Measurements from ENCODE around the gene GSDMA. TPM values are rescaled to one million over a fixed set of nuclear protein-coding genes. Genes with fewer than 3 reads are reported as not detected.

GSDMA gene
- total and polyA plus RNA-seq, 10 of the 15 experiments (the other 5 are each of a cell fraction or from before 2014, with no cell fraction given): 0.04 to 0.11 TPM; not detected in 8

DNA sequence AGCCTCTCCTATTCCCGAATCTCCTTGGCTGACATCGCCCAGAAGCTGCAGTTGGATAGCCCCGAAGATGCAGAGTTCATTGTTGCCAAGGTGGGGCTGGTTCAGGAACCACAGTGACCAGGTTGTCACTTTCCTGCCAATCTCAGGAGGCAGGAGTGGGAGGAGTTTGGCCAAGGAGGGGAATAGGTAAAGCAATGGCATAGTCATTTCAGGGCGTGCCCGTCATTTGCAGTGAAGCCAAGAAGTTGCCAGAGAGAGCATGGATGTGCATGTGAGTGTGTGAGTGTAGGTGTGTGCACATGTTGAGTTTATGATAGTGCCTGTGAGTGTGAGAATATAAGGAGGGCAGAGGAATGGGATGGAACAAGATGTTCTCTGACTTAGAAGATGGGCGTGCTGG, 32.6 kb downstream of the GSDMA start:
- ChIA-PET CTCF (interaction anchor here (1.5 kb wide), 1 partner anchor 9 kb away, joined by 4 read pairs; no protein-coding TSS in a partner anchor), SMC1A (ENCODE audit: uncharacterized antibody, unreplicated experiment) (no interaction called here), POLR2A (no interaction called here), RAD21 (ENCODE audit: unreplicated experiment) (no interaction called here)
- Histone ChIP-seq H3K36me3 (ENCODE audit: control insufficient read depth in 2 of 2, insufficient read depth in 2 of 2, low read length in 1 of 2) (peaks cover 34 to 48% of the 10 kb centered on the region in 2 experiments), H3K4me2 (ENCODE audit: control insufficient read depth, insufficient read depth) (no peak overlapping the region), H3K27ac (ENCODE audit: control insufficient read depth, insufficient read depth) (no peak overlapping the region), H4K20me1 (ENCODE audit: control insufficient read depth, insufficient read depth) (no peaks in the 10 kb centered on the region), H3K9me3 (replicated peaks; ENCODE audit: control insufficient read depth, insufficient read depth, low read length) (no peaks in the 10 kb centered on the region), H3K4me1 (ENCODE audit: control insufficient read depth, insufficient read depth, low read length) (no peaks in the 10 kb centered on the region), H3K4me3 (no peak overlapping the region), H3K79me2 (ENCODE audit: control insufficient read depth, insufficient read depth, low read length) (no peaks in the 10 kb centered on the region), H3K27me3 (replicated peaks in 1 of 2; ENCODE audit: control insufficient read depth in 2 of 2, insufficient read depth in 2 of 2, low read length in 1 of 2) (no peaks in the 10 kb centered on the region), H3K9ac (ENCODE audit: control insufficient read depth, insufficient read depth, low read length) (no peak overlapping the region), H2AFZ (ENCODE audit: control insufficient read depth, low read depth, low read length) (no peak overlapping the region)
- in situ Hi-C loops (cut with MboI) (no loop called here), intact Hi-C loops (cut with micrococcal nuclease; ENCODE audit: unreplicated experiment) (no loop called here)
- 96% methylated on average over 6 of the region's 6 CpGs for WGBS (ENCODE audit: insufficient coverage, insufficient replicate concordance, low lambda C conversion rate, missing lambda C conversion rate)
- TF ChIP-seq BRCA1 (IDR thresholded peaks at IDR 0.05; ENCODE audit: low read depth, low read length): no peak
- TF ChIP-seq TAF1 (IDR thresholded peaks at IDR 0.05; ENCODE audit: borderline replicate concordance, low read depth, low read length): no peak
- TF ChIP-seq CBFB (IDR thresholded peaks at IDR 0.05; ENCODE audit: low read depth): no peak
- TF ChIP-seq, protein P1, sequence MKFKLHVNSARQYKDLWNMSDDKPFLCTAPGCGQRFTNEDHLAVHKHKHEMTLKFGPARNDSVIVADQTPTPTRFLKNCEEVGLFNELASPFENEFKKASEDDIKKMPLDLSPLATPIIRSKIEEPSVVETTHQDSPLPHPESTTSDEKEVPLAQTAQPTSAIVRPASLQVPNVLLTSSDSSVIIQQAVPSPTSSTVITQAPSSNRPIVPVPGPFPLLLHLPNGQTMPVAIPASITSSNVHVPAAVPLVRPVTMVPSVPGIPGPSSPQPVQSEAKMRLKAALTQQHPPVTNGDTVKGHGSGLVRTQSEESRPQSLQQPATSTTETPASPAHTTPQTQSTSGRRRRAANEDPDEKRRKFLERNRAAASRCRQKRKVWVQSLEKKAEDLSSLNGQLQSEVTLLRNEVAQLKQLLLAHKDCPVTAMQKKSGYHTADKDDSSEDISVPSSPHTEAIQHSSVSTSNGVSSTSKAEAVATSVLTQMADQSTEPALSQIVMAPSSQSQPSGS (IDR thresholded peaks at IDR 0.05; ENCODE audit: low read length): no peak
- no peak for TF ChIP-seq KDM1A (IDR thresholded peaks at IDR 0.05; ENCODE audit: borderline replicate concordance)
- TF ChIP-seq ZNF274 (IDR thresholded peaks at IDR 0.05; ENCODE audit: insufficient read depth, insufficient read length): no peak
- TF ChIP-seq, protein P2, sequence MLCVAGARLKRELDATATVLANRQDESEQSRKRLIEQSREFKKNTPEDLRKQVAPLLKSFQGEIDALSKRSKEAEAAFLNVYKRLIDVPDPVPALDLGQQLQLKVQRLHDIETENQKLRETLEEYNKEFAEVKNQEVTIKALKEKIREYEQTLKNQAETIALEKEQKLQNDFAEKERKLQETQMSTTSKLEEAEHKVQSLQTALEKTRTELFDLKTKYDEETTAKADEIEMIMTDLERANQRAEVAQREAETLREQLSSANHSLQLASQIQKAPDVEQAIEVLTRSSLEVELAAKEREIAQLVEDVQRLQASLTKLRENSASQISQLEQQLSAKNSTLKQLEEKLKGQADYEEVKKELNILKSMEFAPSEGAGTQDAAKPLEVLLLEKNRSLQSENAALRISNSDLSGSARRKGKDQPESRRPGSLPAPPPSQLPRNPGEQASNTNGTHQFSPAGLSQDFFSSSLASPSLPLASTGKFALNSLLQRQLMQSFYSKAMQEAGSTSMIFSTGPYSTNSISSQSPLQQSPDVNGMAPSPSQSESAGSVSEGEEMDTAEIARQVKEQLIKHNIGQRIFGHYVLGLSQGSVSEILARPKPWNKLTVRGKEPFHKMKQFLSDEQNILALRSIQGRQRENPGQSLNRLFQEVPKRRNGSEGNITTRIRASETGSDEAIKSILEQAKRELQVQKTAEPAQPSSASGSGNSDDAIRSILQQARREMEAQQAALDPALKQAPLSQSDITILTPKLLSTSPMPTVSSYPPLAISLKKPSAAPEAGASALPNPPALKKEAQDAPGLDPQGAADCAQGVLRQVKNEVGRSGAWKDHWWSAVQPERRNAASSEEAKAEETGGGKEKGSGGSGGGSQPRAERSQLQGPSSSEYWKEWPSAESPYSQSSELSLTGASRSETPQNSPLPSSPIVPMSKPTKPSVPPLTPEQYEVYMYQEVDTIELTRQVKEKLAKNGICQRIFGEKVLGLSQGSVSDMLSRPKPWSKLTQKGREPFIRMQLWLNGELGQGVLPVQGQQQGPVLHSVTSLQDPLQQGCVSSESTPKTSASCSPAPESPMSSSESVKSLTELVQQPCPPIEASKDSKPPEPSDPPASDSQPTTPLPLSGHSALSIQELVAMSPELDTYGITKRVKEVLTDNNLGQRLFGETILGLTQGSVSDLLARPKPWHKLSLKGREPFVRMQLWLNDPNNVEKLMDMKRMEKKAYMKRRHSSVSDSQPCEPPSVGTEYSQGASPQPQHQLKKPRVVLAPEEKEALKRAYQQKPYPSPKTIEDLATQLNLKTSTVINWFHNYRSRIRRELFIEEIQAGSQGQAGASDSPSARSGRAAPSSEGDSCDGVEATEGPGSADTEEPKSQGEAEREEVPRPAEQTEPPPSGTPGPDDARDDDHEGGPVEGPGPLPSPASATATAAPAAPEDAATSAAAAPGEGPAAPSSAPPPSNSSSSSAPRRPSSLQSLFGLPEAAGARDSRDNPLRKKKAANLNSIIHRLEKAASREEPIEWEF (IDR thresholded peaks at IDR 0.05; ENCODE audit: insufficient replicate concordance, low read depth, low read length): no peak
- TF ChIP-seq FOXK2 (IDR thresholded peaks at IDR 0.05): no peak
- no peak for TF ChIP-seq TARDBP (IDR thresholded peaks at IDR 0.05; ENCODE audit: borderline replicate concordance)
- no peak for TF ChIP-seq CHD1 (IDR thresholded peaks at IDR 0.05; ENCODE audit: low read depth, low read length)
- no peak for TF ChIP-seq ZNF217 (IDR thresholded peaks at IDR 0.05)
- no peak for FAIRE-seq
- no TSS peak for BruUV-seq (replicated peaks)
- ATAC-seq: no peak
- DNase-seq (ENCODE audit: low read depth, low spot score): no peak

Measured in GM12878 (cell line).